Ascending aorta (tissue), 2 donors: ENCODE data around the gene ABCB8. TPM values are rescaled to one million over a fixed set of nuclear protein-coding genes. Genes with fewer than 3 reads are reported as not detected.

Experiments used
- DNase-seq, 2 donors: peaks; one replicate each; pipeline ENCODE4 v3.0.0-alpha.2; 2019; ENCODE audit warnings: low spot score in 2 of 2
- H3K27ac ChIP-seq, 2 donors: fragments of 200-600 bp; sonication (generic); one replicate each; pipeline ENCODE4 v1.5.1; 2016 to 2017; ENCODE audit warnings: mild to moderate bottlenecking in 1 of 2
- H3K27me3 ChIP-seq: fragments of 200-600 bp; sonication (generic); one replicate; pipeline ENCODE4 v1.5.1; 2017
- H3K36me3 ChIP-seq, 2 donors: fragments of 200-600 bp; sonication (generic); one replicate each; pipeline ENCODE4 v1.5.1; 2016
- H3K4me1 ChIP-seq, 2 donors: fragments of 200-600 bp; sonication (generic); one replicate each; pipeline ENCODE4 v1.5.1; 2016 to 2017; ENCODE audit warnings: mild to moderate bottlenecking in 1 of 2
- H3K4me3 ChIP-seq, 2 donors: fragments of 200-600 bp; sonication (generic); one replicate each; pipeline ENCODE4 v1.5.1; 2016 to 2017; ENCODE audit warnings: mild to moderate bottlenecking in 1 of 2
- H3K9me3 ChIP-seq, 2 donors: fragments of 200-600 bp; sonication (generic); one replicate each; pipeline ENCODE4 v1.5.1; 2016
- intact Hi-C: fragments of 100-400 bp; cut with DNase I; formaldehyde crosslinking; loops from one replicate; pipeline ENCODE4 v1.15.1; 2023
- total RNA-seq: library from RNA; depleted of rRNA; stranded (reverse); fragments of >200 nt; gene quantifications from one replicate; pipeline ENCODE4 v1.1.0, GENCODE V29; 2016
- TF ChIP-seq, protein P1 (sequence below), 3 experiments: fragments of 200-600 bp in 2 of 3; fragments of 450-650 bp in 1 of 3; sonication (generic) in 2 of 3; IDR thresholded peaks; one replicate each; pipeline ENCODE4 v1.5.1; 2016 to 2019; ENCODE audit warnings: antibody characterized with exemption in 3 of 3, mild to moderate bottlenecking in 1 of 3, moderate library complexity in 1 of 3

Gene ABCB8
- total RNA-seq, 1 donor from 2014 or later = 50.8 TPM

DNA sequence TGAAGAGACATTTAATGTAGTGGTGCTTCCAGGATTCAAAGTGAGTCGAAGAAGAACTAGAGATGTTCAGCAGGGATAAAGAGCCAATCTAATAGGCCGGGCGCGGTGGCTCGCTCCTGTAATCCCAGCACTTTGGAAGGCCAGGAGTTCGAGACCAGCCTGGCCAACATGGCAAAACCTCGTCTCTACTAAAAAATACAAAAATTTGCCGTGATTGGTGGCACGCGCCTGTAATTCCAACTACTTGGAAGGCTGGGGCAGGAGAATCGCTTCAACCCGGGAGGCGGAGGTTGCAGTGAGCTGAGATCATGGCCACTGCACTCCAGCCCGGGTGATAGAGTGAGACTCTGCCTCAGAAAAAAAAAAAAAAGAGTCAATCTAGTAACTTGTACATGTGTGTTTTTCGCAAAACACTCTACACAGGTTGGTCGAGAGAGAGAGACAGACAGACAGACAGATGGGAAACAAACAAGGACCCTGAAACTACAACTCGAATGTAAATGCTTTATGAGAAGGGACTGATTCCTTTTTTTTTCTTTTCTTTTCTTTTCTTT, 775 bp downstream of the ABCB8 start:
- intact Hi-C loops = loop anchor here (1.0 to 10.0 kb wide), 6 partner anchors 29 to 1194 kb away; partner anchors contain the start of genes ABCF2, FASTK and ZNF862
- peaks cover 0 to 7% of the 10 kb centered on the region in 2 donors for H3K4me1 ChIP-seq
- H3K4me3 ChIP-seq = peak overlapping the region; percentile 68 to 77
- peak overlapping the region; percentile 60 to 78 for H3K27ac ChIP-seq
- H3K36me3 ChIP-seq = no peaks in the 10 kb centered on the region
- no peak for DNase-seq
- TF ChIP-seq, protein P1, sequence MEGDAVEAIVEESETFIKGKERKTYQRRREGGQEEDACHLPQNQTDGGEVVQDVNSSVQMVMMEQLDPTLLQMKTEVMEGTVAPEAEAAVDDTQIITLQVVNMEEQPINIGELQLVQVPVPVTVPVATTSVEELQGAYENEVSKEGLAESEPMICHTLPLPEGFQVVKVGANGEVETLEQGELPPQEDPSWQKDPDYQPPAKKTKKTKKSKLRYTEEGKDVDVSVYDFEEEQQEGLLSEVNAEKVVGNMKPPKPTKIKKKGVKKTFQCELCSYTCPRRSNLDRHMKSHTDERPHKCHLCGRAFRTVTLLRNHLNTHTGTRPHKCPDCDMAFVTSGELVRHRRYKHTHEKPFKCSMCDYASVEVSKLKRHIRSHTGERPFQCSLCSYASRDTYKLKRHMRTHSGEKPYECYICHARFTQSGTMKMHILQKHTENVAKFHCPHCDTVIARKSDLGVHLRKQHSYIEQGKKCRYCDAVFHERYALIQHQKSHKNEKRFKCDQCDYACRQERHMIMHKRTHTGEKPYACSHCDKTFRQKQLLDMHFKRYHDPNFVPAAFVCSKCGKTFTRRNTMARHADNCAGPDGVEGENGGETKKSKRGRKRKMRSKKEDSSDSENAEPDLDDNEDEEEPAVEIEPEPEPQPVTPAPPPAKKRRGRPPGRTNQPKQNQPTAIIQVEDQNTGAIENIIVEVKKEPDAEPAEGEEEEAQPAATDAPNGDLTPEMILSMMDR (IDR thresholded peaks at IDR 0.05) = no peak
- no peaks in the 10 kb centered on the region for H3K9me3 ChIP-seq
- no peaks in the 10 kb centered on the region for H3K27me3 ChIP-seq

GRCh38 chr7:151031011-151031410, 2.8 kb downstream of the ABCB8 start:
- Histone ChIP-seq H3K4me1 (peaks cover 0 to 7% of the 10 kb centered on the region in 2 donors), H3K27me3 (no peaks in the 10 kb centered on the region), H3K9me3 (no peaks in the 10 kb centered on the region), H3K27ac (no peak overlapping the region), H3K36me3 (peaks cover 13 to 19% of the 10 kb centered on the region in 2 donors), H3K4me3 (no peak overlapping the region)
- no peak for DNase-seq
- TF ChIP-seq, protein P1 (IDR thresholded peaks at IDR 0.05) = no peak
- intact Hi-C loops = no loop called here

DNA sequence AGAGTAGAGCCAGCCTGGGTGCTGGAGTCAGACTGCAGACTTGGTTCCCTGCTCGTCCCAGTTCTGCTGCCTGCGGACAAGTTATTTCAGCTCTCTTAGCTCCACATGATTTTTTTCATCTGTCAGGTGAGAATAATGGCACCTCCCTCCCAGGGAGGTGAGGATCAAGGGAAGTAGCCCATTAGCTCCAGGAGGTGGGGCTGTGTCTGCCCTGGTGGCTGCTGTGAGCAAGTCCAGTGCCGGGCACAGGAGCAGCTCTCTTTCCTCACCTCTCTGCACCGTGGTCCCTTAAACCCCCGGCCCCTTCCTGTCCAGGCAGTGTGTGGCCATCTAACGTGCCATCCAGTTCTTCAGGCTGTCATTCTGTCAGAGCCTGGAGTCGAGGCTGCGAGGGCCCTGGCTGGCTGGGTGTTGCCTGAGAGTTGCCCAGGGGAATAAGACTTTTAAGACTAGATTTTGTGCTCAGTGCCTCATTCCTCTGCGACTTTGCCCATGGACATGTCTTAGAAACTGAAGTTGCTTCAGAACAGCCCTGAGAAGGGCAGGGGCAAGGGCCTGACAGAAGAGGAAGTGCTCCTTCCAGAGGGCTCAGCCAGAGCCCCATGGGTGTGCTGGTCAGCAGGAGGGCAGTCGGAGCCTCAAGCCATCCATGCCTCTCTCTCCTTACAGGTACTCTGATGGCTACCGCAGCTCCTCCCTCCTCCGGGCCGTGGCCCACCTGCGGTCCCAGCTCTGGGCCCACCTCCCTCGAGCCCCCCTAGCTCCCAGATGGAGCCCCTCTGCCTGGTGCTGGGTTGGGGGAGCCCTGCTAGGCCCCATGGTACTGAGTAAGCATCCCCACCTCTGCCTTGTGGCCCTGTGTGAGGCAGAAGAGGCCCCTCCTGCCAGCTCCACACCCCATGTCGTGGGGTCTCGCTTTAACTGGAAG, 5.0 kb downstream of the ABCB8 start:
- Histone ChIP-seq H3K36me3 (peaks cover 21 to 32% of the 10 kb centered on the region in 2 donors), H3K27ac (no peak overlapping the region)

GRCh38 chr7:151033864-151034249, 5.6 kb downstream of the ABCB8 start:
- intact Hi-C loops = no loop called here

More for the DNA sequence above, 5.0 kb downstream of the ABCB8 start:
- Histone ChIP-seq H3K4me1 (peaks cover 0 to 7% of the 10 kb centered on the region in 2 donors), H3K4me3 (no peak overlapping the region), H3K9me3 (no peaks in the 10 kb centered on the region), H3K27me3 (no peaks in the 10 kb centered on the region)
- no peak for DNase-seq
- TF ChIP-seq, protein P1 (IDR thresholded peaks at IDR 0.05) = no peak
- intact Hi-C loops = no loop called here

GRCh38 chr7:151034312-151035025, 6.2 kb downstream of the ABCB8 start:
- Histone ChIP-seq H3K4me1 (peaks cover 6 to 11% of the 10 kb centered on the region in 2 donors), H3K36me3 (peaks cover 21 to 32% of the 10 kb centered on the region in 2 donors), H3K4me3 (no peak overlapping the region), H3K27ac (no peak overlapping the region), H3K9me3 (no peaks in the 10 kb centered on the region), H3K27me3 (no peaks in the 10 kb centered on the region)
- no peak for DNase-seq
- intact Hi-C loops = no loop called here
- TF ChIP-seq, protein P1 (IDR thresholded peaks at IDR 0.05) = no peak

More at GRCh38 chr7:151033864-151034249, 5.6 kb downstream of the ABCB8 start:
- TF ChIP-seq, protein P1 (IDR thresholded peaks at IDR 0.05) = no peak
- H3K9me3 ChIP-seq = no peaks in the 10 kb centered on the region
- H3K4me3 ChIP-seq = no peak overlapping the region
- no peak for DNase-seq
- peaks cover 4 to 13% of the 10 kb centered on the region in 2 donors for H3K4me1 ChIP-seq
- H3K27me3 ChIP-seq = no peaks in the 10 kb centered on the region
- H3K27ac ChIP-seq = no peak overlapping the region
- H3K36me3 ChIP-seq = peaks cover 21 to 32% of the 10 kb centered on the region in 2 donors
